ENCODE data around the gene PEX11G. TPM values are rescaled to one million over a fixed set of nuclear protein-coding genes. Genes with fewer than 3 reads are reported as not detected.

PEX11G gene
- total RNA-seq, 2 experiments from 2014 or later: not detected

- Histone ChIP-seq H3K4me1 (ENCODE audit: insufficient read depth, low read length) (peaks cover 12% of the 10 kb centered on the region), H3K36me3 (ENCODE audit: insufficient read depth, low read length) (peaks cover 97% of the 10 kb centered on the region), H3K27me3 (ENCODE audit: control insufficient read depth in 1 of 2, insufficient read depth in 2 of 2, low read length in 2 of 2) (no peaks in the 10 kb centered on the region), H3K27ac (ENCODE audit: low read depth in 1 of 2, low read length in 2 of 2) (no peak overlapping the region), H3K4me3 (ENCODE audit: low read length) (no peak overlapping the region), H3K9me3 (ENCODE audit: control insufficient read depth in 1 of 2, insufficient read depth in 1 of 2, low read length in 2 of 2) (no peaks in the 10 kb centered on the region)
- intact Hi-C loops (cut with DNase I, micrococcal nuclease): no loop called here
- Mint-ChIP-seq H3K4me3 (no peak overlapping the region), H3K9me3 (no peaks in the 10 kb centered on the region), H3K4me1 (ENCODE audit: low read depth) (peaks cover 8% of the 10 kb centered on the region), H3K27ac (no peak overlapping the region), H3K27me3 (no peaks in the 10 kb centered on the region), H3K36me3 (ENCODE audit: low read depth) (peaks cover 93% of the 10 kb centered on the region)
- DNase-seq: no peak
- TF ChIP-seq CTCF (IDR thresholded peaks at IDR 0.05): no peak
- ChIA-PET CTCF (no interaction called here), POLR2A (no interaction called here)
- no peak for ATAC-seq (ENCODE audit: poor library complexity)
Measured at GRCh38 chr19:7458675-7459074, 30.2 kb downstream of the PEX11G start.

- H3K9me3 ChIP-seq (ENCODE audit: control insufficient read depth in 1 of 2, insufficient read depth in 1 of 2, low read length in 2 of 2): no peaks in the 10 kb centered on the region
- CTCF ChIA-PET: no interaction called here
- H3K9me3 Mint-ChIP-seq: no peaks in the 10 kb centered on the region
- DNase-seq: no peak
- no peaks in the 10 kb centered on the region for H3K27me3 Mint-ChIP-seq
- peaks cover 16% of the 10 kb centered on the region for H3K4me1 ChIP-seq (ENCODE audit: insufficient read depth, low read length)
- POLR2A ChIA-PET: no interaction called here
- intact Hi-C loops (cut with DNase I, micrococcal nuclease): no loop called here
- peaks cover 95% of the 10 kb centered on the region for H3K36me3 ChIP-seq (ENCODE audit: insufficient read depth, low read length)
- H3K4me1 Mint-ChIP-seq (ENCODE audit: low read depth): peaks cover 9% of the 10 kb centered on the region
- ATAC-seq (ENCODE audit: poor library complexity): no peak
- no peak overlapping the region for H3K27ac Mint-ChIP-seq
- no peak overlapping the region for H3K4me3 ChIP-seq (ENCODE audit: low read length)
- no peak for TF ChIP-seq CTCF (IDR thresholded peaks at IDR 0.05)
- no peak overlapping the region for H3K27ac ChIP-seq (ENCODE audit: low read depth in 1 of 2, low read length in 2 of 2)
- H3K4me3 Mint-ChIP-seq: no peak overlapping the region
- peaks cover 89% of the 10 kb centered on the region for H3K36me3 Mint-ChIP-seq (ENCODE audit: low read depth)
- H3K27me3 ChIP-seq (ENCODE audit: control insufficient read depth in 1 of 2, insufficient read depth in 2 of 2, low read length in 2 of 2): no peaks in the 10 kb centered on the region
Measured at GRCh38 chr19:7456964-7457541, 31.8 kb downstream of the PEX11G start.

- peak overlapping the region; percentile 31 for H3K27ac Mint-ChIP-seq
- H3K4me3 ChIP-seq (ENCODE audit: low read length): no peak overlapping the region
- peaks cover 91% of the 10 kb centered on the region for H3K36me3 Mint-ChIP-seq (ENCODE audit: low read depth)
- no peaks in the 10 kb centered on the region for H3K27me3 ChIP-seq (ENCODE audit: control insufficient read depth in 1 of 2, insufficient read depth in 2 of 2, low read length in 2 of 2)
- no peak for TF ChIP-seq CTCF (IDR thresholded peaks at IDR 0.05)
- CTCF ChIA-PET: no interaction called here
- H3K4me1 Mint-ChIP-seq (ENCODE audit: low read depth): peaks cover 16% of the 10 kb centered on the region
- H3K27ac ChIP-seq (ENCODE audit: low read depth in 1 of 2, low read length in 2 of 2): no peak overlapping the region
- ATAC-seq (ENCODE audit: poor library complexity): no peak
- no peak overlapping the region for H3K4me3 Mint-ChIP-seq
- peaks cover 16% of the 10 kb centered on the region for H3K4me1 ChIP-seq (ENCODE audit: insufficient read depth, low read length)
- H3K36me3 ChIP-seq (ENCODE audit: insufficient read depth, low read length): peaks cover 94% of the 10 kb centered on the region
- H3K27me3 Mint-ChIP-seq: no peaks in the 10 kb centered on the region
- DNase-seq: no peak
- intact Hi-C loops (cut with DNase I, micrococcal nuclease): no loop called here
- POLR2A ChIA-PET: no interaction called here
- no peaks in the 10 kb centered on the region for H3K9me3 ChIP-seq (ENCODE audit: control insufficient read depth in 1 of 2, insufficient read depth in 1 of 2, low read length in 2 of 2)
- H3K9me3 Mint-ChIP-seq: no peaks in the 10 kb centered on the region
Measured at GRCh38 chr19:7455600-7456296, 33.1 kb downstream of the PEX11G start.

All from CD4-positive, alpha-beta T cell (primary cell).